ENCODE data around the gene ARFGAP1.

ARFGAP1 gene

GRCh38 chr20:63259734-63260460 is 12.7 kb upstream of the ARFGAP1 start:
- no peak for DNase-seq (ENCODE audit: low spot score)

GRCh38 chr20:63260521-63260920 is 12.1 kb upstream of the ARFGAP1 start:
- no peak for DNase-seq (ENCODE audit: low spot score)

- DNase-seq (ENCODE audit: low spot score), result no peak
These were observed 11.4 kb upstream of the ARFGAP1 start for GRCh38 chr20:63261060-63261794.

GRCh38 chr20:63261795-63262528 is 10.7 kb upstream of the ARFGAP1 start:
- no peak for DNase-seq (ENCODE audit: low spot score)

GRCh38 chr20:63262836-63263235 is 9.8 kb upstream of the ARFGAP1 start:
- DNase-seq (ENCODE audit: low spot score), result no peak

GRCh38 chr20:63264000-63264399 is 8.6 kb upstream of the ARFGAP1 start:
- DNase-seq (ENCODE audit: low spot score), result no peak

- DNase-seq (ENCODE audit: low spot score), result no peak
These were observed 8.1 kb upstream of the ARFGAP1 start for GRCh38 chr20:63264519-63264918.

- DNase-seq (ENCODE audit: low spot score), result no peak
These were observed 6.6 kb upstream of the ARFGAP1 start for GRCh38 chr20:63265891-63266515.

GRCh38 chr20:63267691-63268090 is 4.9 kb upstream of the ARFGAP1 start:
- DNase-seq (ENCODE audit: low spot score), result no peak

- DNase-seq (ENCODE audit: low spot score), result no peak
These were observed 4.4 kb upstream of the ARFGAP1 start for GRCh38 chr20:63268256-63268655.

- no peak for DNase-seq (ENCODE audit: low spot score)
These were observed 3.8 kb upstream of the ARFGAP1 start for GRCh38 chr20:63268671-63269439.

GRCh38 chr20:63269724-63270123 is 2.9 kb upstream of the ARFGAP1 start:
- no peak for DNase-seq (ENCODE audit: low spot score)

GRCh38 chr20:63270606-63271325 is 1.8 kb upstream of the ARFGAP1 start:
- DNase-seq (ENCODE audit: low spot score), result no peak

GRCh38 chr20:63273059-63273579 is 506 bp downstream of the ARFGAP1 start:
- DNase-seq (ENCODE audit: low spot score), result no peak

- no peak for DNase-seq (ENCODE audit: low spot score)
These were observed 1.2 kb downstream of the ARFGAP1 start for GRCh38 chr20:63273635-63274380.

- DNase-seq (ENCODE audit: low spot score), result no peak
These were observed 2.0 kb downstream of the ARFGAP1 start for GRCh38 chr20:63274381-63275228.

GRCh38 chr20:63275825-63276224 is 3.2 kb downstream of the ARFGAP1 start:
- DNase-seq (ENCODE audit: low spot score), result no peak

- DNase-seq (ENCODE audit: low spot score), result no peak
These were observed 4.3 kb downstream of the ARFGAP1 start for GRCh38 chr20:63276956-63277355.

All from CD4-positive, alpha-beta T cell treated with Interleukin-6 at 100 ng/mL for 8 hours (primary cell).